Hepatocyte (in vitro differentiated cells): Measurements from ENCODE around the gene KIF5C.

ENCODE experiments used
- EZH2 ChIP-seq: fragments of 200-600 bp; sonication (generic); IDR thresholded peaks from 2 replicates; pipeline ENCODE4 v1.6.1; 2016; ENCODE audit warnings: antibody characterized with exemption, mild to moderate bottlenecking, borderline replicate concordance
- EZH2phosphoT487 ChIP-seq: fragments of 200-600 bp; sonication (generic); IDR thresholded peaks from one replicate; pipeline ENCODE4 v1.6.1; 2018; ENCODE audit warnings: antibody characterized with exemption, mild to moderate bottlenecking, low read depth, moderate library complexity; ENCODE audit not compliant: unreplicated experiment, severe bottlenecking
- TF ChIP-seq, protein P1 (sequence below): fragments of 200-600 bp; sonication (generic); IDR thresholded peaks from 2 replicates; pipeline ENCODE4 v1.5.1; 2016; ENCODE audit warnings: antibody characterized with exemption, mild to moderate bottlenecking; ENCODE audit not compliant: poor library complexity

- TF ChIP-seq, protein P1, sequence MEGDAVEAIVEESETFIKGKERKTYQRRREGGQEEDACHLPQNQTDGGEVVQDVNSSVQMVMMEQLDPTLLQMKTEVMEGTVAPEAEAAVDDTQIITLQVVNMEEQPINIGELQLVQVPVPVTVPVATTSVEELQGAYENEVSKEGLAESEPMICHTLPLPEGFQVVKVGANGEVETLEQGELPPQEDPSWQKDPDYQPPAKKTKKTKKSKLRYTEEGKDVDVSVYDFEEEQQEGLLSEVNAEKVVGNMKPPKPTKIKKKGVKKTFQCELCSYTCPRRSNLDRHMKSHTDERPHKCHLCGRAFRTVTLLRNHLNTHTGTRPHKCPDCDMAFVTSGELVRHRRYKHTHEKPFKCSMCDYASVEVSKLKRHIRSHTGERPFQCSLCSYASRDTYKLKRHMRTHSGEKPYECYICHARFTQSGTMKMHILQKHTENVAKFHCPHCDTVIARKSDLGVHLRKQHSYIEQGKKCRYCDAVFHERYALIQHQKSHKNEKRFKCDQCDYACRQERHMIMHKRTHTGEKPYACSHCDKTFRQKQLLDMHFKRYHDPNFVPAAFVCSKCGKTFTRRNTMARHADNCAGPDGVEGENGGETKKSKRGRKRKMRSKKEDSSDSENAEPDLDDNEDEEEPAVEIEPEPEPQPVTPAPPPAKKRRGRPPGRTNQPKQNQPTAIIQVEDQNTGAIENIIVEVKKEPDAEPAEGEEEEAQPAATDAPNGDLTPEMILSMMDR: no peak
- no peak for TF ChIP-seq EZH2
- TF ChIP-seq EZH2phosphoT487: no peak
Measured at GRCh38 chr2:148952621-148953020, 77.6 kb downstream of the KIF5C start.
